GM15510 (cell line): Measurements from ENCODE around the gene FERMT1.

Experiments used
- POLR2A ChIP-seq: IDR thresholded peaks from 3 replicates; pipeline ENCODE4 v1.6.1; 2011; ENCODE audit warnings: borderline replicate concordance; ENCODE audit not compliant: insufficient read length; ENCODE audit errors: extremely low read depth

The FERMT1 gene

GRCh38 chr20:6060213-6060612 is 62.6 kb downstream of the FERMT1 start:
- no peak for TF ChIP-seq POLR2A

DNA sequence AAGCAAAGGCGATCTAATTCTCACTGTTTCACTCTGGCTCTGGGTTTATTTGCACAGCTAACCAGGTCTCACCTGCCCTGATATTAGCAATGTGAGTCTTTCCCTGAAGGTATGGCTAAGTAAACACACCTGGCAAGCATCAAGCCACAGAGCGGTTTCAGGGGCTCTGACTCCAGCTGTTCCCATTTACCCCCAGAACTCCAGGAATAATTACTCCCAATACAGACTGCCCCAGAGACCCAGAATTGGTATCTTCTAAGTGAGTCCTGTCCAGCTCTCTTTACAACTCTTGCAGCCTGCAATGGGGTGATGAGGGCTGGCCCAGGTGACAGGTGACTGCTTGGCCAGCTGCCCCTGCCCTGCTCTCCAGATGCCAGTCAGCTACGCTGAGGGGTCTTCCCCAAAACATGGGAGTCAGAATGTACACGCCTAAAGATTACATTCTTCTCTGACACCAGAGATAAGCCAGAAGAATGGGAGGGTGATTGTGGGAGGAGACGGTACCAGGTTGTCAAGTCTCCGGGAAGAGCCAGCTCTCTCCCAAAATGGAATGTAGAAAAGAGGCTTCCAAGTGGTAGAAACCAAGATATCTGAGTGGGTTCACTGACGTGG is 64.0 kb downstream of the FERMT1 start:
- TF ChIP-seq POLR2A: no peak

DNA sequence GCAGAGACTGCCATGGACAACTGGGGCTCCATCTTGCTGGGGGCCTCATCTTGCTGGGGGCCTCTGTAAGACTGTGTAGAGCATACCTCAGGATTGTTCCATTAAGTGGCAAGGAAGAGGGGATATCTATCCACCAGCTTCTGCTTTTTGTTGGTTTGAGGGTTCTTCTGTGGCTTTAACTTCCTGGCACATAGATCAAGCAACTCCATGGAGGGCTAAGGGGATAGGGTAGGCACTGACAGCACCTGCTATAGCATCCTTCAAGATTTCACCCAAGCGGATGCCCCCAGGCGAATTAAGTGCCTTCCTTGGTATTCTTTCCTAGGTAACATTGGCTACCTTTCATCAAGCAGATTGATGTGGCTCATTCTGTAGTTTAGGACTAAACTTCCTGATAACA is 65.1 kb downstream of the FERMT1 start:
- TF ChIP-seq POLR2A: no peak

GRCh38 chr20:6057139-6057538 is 65.7 kb downstream of the FERMT1 start:
- TF ChIP-seq POLR2A: no peak

GRCh38 chr20:6055981-6056569 is 66.8 kb downstream of the FERMT1 start:
- no peak for TF ChIP-seq POLR2A

- TF ChIP-seq POLR2A: no peak
Observed at GRCh38 chr20:6055161-6055783, 67.6 kb downstream of the FERMT1 start.

DNA sequence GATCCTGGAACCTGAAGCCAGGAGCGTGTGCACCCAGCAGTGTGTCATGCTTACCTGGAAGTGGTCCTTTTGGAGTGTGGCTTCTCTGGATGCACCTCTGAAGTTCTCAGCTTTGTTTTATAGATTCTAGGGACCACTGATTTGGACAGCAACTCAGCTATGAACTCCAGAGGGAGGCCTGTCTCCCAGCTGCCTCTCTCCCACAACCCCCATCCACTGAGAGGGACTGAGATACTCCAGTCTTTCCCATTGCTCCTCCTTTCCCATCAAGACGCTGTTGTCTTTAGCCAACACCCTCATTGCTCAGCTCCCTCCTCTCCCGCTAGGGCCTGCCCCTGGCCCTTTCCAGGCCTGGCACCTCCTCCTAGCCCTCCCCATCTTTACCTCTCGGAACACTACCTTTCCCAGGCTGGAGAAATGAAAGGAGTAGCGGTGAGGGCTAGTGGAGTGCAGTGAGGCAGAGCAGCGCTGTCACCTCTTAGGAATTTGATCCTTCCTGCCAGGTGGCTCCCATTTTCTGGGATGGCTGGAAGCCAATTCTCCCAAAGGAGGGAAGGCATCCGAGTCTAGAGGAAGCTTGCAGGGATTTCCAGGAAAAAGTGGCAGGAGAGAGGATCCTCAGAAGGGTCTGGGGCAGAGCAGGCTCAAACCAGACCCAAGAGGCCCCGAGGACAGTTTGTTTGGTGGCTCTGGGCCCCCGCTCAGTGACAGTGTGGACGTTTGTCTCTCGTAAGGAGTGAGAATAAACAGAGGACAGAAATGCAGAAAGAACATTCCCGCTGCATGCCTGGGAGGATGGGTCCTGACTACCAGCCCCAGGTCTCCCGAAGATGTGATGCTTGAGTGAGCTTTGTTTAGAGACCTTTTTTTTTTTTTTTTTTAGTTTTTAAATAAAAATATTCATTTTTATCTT is 68.8 kb downstream of the FERMT1 start, which contains the start of gene LRRN4:
TSS of gene LRRN4 (minus strand) at position 285 of the 913 bp plus-strand sequence. CDS start 1,261 bp downstream, outside the sequence.
- TF ChIP-seq POLR2A: no peak

GRCh38 chr20:6053064-6053775 is 69.6 kb downstream of the FERMT1 start:
- no peak for TF ChIP-seq POLR2A

GRCh38 chr20:6051505-6051904 is 71.3 kb downstream of the FERMT1 start:
- no peak for TF ChIP-seq POLR2A

DNA sequence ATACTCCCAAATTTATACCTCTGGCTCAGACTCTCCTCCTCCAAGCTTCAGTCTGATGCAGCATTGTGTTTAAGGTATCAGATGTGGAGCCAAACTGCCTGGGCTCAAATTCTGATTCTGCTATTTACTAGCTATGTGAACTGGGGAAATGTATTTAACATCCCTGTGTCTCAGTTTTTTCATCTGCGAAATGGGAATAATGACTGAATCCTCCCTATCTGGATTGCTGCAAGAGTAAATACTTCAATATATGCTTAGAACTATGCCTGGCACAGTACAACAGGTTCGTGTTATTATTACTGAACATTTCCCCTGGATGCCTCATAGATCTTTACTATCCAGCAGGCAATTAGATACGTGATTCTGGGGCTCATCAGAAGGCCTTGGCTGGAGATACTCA is 74.4 kb downstream of the FERMT1 start:
- TF ChIP-seq POLR2A: no peak

GRCh38 chr20:6046432-6046831 is 76.4 kb downstream of the FERMT1 start:
- no peak for TF ChIP-seq POLR2A

GRCh38 chr20:6045566-6045965 is 77.3 kb downstream of the FERMT1 start:
- TF ChIP-seq POLR2A: no peak

GRCh38 chr20:6044115-6044514 is 78.7 kb downstream of the FERMT1 start:
- TF ChIP-seq POLR2A: no peak

DNA sequence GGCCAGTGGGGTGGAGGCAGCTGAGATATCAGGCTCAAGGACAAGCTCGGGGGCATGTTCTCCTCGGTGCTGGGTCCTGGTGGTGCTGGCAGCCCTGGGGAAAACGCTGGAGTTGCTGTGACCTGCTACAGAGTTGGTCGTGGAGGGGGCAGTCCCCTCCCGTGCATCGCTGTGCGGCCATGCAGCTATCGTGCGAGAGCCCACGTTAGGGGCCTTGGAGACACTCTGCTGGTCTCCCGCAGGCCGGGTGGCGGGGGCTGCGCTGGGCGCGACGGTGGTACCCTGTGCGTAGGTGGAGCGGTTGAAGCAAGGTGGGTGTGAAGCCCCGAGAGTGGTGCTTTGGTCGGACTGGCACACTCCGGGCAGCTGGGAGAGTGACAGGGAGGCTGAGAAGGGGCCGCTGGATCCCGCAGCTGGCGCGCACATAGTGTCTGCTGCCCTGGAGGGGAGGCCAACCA is 81.0 kb downstream of the FERMT1 start:
- no peak for TF ChIP-seq POLR2A
